LNCaP clone FGC (cell line): Measurements from ENCODE around the gene DIO3.

Source experiments
- DNase-seq: peaks from one replicate; pipeline ENCODE4 v3.0.0-alpha.2; 2011; ENCODE audit warnings: low read depth
- H3K4me3 ChIP-seq: 2 replicates; pipeline ENCODE4 v1.5.1; 2011; ENCODE audit warnings: mild to moderate bottlenecking, low read depth, low read length, control low read depth
- CTCF ChIP-seq: IDR thresholded peaks from 2 replicates; pipeline ENCODE4 v1.5.1; 2012; ENCODE audit warnings: mild to moderate bottlenecking; ENCODE audit not compliant: control insufficient read depth, insufficient read depth; ENCODE audit errors: extremely low read depth

Gene DIO3

GRCh38 chr14:101599234-101599885 lies 38.1 kb downstream of the DIO3 start:
- no peak overlapping the region for H3K4me3 ChIP-seq
- DNase-seq = no peak
- TF ChIP-seq CTCF = no peak

GRCh38 chr14:101600336-101600890 lies 39.1 kb downstream of the DIO3 start:
- no peak overlapping the region for H3K4me3 ChIP-seq
- DNase-seq = no peak
- no peak for TF ChIP-seq CTCF

- DNase-seq = no peak
- TF ChIP-seq CTCF = no peak
- H3K4me3 ChIP-seq = no peak overlapping the region
These were observed 39.8 kb downstream of the DIO3 start for GRCh38 chr14:101600891-101601605.

GRCh38 chr14:101601606-101602465 lies 40.5 kb downstream of the DIO3 start:
- no peak for DNase-seq
- H3K4me3 ChIP-seq = no peak overlapping the region
- no peak for TF ChIP-seq CTCF

GRCh38 chr14:101602466-101602840 lies 41.2 kb downstream of the DIO3 start:
- no peak for DNase-seq

More at GRCh38 chr14:101602466-101602840, 41.2 kb downstream of the DIO3 start:
- TF ChIP-seq CTCF = no peak
- H3K4me3 ChIP-seq = no peak overlapping the region
